ENCODE results near the gene ZG16B.

Gene ZG16B

GRCh38 chr16:2795395-2796143 lies 34.5 kb upstream of the ZG16B start:
- H3K9me3 Mint-ChIP-seq: no peaks in the 10 kb centered on the region
- DNase-seq (no peak), ATAC-seq (replicated peaks) (no peak)
- H3K4me1 Mint-ChIP-seq: no peaks in the 10 kb centered on the region
- H3K27me3 Mint-ChIP-seq: peaks cover 40 to 47% of the 10 kb centered on the region in 2 donors
- H3K4me3 Mint-ChIP-seq: no peak overlapping the region
- H3K27ac Mint-ChIP-seq: no peak overlapping the region
- H3K36me3 Mint-ChIP-seq: no peaks in the 10 kb centered on the region

GRCh38 chr16:2798723-2799204 lies 31.3 kb upstream of the ZG16B start:
- Mint-ChIP-seq H3K4me1 (no peaks in the 10 kb centered on the region), H3K36me3 (no peaks in the 10 kb centered on the region)
- no peak for ATAC-seq (replicated peaks)

GRCh38 chr16:2799205-2799858 lies 30.8 kb upstream of the ZG16B start:
- H3K36me3 Mint-ChIP-seq: no peaks in the 10 kb centered on the region
- H3K27me3 Mint-ChIP-seq: peaks cover 28 to 30% of the 10 kb centered on the region in 2 donors
- peaks cover 6 to 7% of the 10 kb centered on the region in 2 donors for H3K9me3 Mint-ChIP-seq
- DNase-seq: no peak
- ATAC-seq (replicated peaks): no peak
- no peak overlapping the region for H3K27ac Mint-ChIP-seq
- no peak overlapping the region for H3K4me3 Mint-ChIP-seq
- no peaks in the 10 kb centered on the region for H3K4me1 Mint-ChIP-seq

More at GRCh38 chr16:2798723-2799204, 31.3 kb upstream of the ZG16B start:
- Mint-ChIP-seq H3K27ac (no peak overlapping the region), H3K27me3 (peaks cover 25% of the 10 kb centered on the region in 2 donors), H3K9me3 (peaks cover 3 to 5% of the 10 kb centered on the region in 2 donors), H3K4me3 (no peak overlapping the region)
- DNase-seq: no peak

- H3K27me3 Mint-ChIP-seq: peaks cover 28 to 32% of the 10 kb centered on the region in 2 donors
- no peaks in the 10 kb centered on the region for H3K36me3 Mint-ChIP-seq
- ATAC-seq (replicated peaks): no peak
- no peak overlapping the region for H3K27ac Mint-ChIP-seq
- no peaks in the 10 kb centered on the region for H3K4me1 Mint-ChIP-seq
- no peak for DNase-seq
- H3K9me3 Mint-ChIP-seq: peaks cover 6 to 10% of the 10 kb centered on the region in 2 donors
- H3K4me3 Mint-ChIP-seq: no peak overlapping the region
Observed at GRCh38 chr16:2799859-2800226, 30.3 kb upstream of the ZG16B start.

- H3K36me3 Mint-ChIP-seq: peaks cover 0 to 2% of the 10 kb centered on the region in 2 donors
- no peak overlapping the region for H3K4me3 Mint-ChIP-seq
- DNase-seq (no peak), ATAC-seq (replicated peaks) (no peak)
- no peak overlapping the region for H3K27ac Mint-ChIP-seq
- peaks cover 6 to 10% of the 10 kb centered on the region in 2 donors for H3K9me3 Mint-ChIP-seq
- peaks cover 53 to 55% of the 10 kb centered on the region in 2 donors for H3K27me3 Mint-ChIP-seq
- no peaks in the 10 kb centered on the region for H3K4me1 Mint-ChIP-seq
Observed at GRCh38 chr16:2803545-2804195, 26.4 kb upstream of the ZG16B start.

- H3K27me3 Mint-ChIP-seq: peaks cover 55 to 58% of the 10 kb centered on the region in 2 donors
- H3K36me3 Mint-ChIP-seq: peaks cover 0 to 2% of the 10 kb centered on the region in 2 donors
- no peak for ATAC-seq (replicated peaks)
- H3K27ac Mint-ChIP-seq: no peak overlapping the region
- peaks cover 7 to 15% of the 10 kb centered on the region in 2 donors for H3K9me3 Mint-ChIP-seq
- DNase-seq: no peak
- H3K4me3 Mint-ChIP-seq: no peak overlapping the region
- H3K4me1 Mint-ChIP-seq: no peaks in the 10 kb centered on the region
Observed at GRCh38 chr16:2804728-2805127, 25.4 kb upstream of the ZG16B start.

GRCh38 chr16:2806286-2806685 lies 23.8 kb upstream of the ZG16B start:
- DNase-seq (no peak), ATAC-seq (replicated peaks) (no peak)
- Mint-ChIP-seq H3K27ac (no peak overlapping the region), H3K4me3 (no peak overlapping the region), H3K9me3 (peaks cover 7 to 15% of the 10 kb centered on the region in 2 donors), H3K27me3 (peaks cover 64 to 71% of the 10 kb centered on the region in 2 donors), H3K36me3 (peaks cover 0 to 2% of the 10 kb centered on the region in 2 donors), H3K4me1 (no peaks in the 10 kb centered on the region)

- peaks cover 6 to 15% of the 10 kb centered on the region in 2 donors for H3K9me3 Mint-ChIP-seq
Observed at GRCh38 chr16:2808181-2808580, 21.9 kb upstream of the ZG16B start.

GRCh38 chr16:2809149-2809760 lies 20.8 kb upstream of the ZG16B start:
- H3K27ac Mint-ChIP-seq: no peak overlapping the region
- H3K4me3 Mint-ChIP-seq: no peak overlapping the region
- no peaks in the 10 kb centered on the region for H3K4me1 Mint-ChIP-seq

More at GRCh38 chr16:2808181-2808580, 21.9 kb upstream of the ZG16B start:
- DNase-seq: no peak
- H3K27ac Mint-ChIP-seq: no peak overlapping the region
- H3K4me3 Mint-ChIP-seq: no peak overlapping the region
- H3K4me1 Mint-ChIP-seq: no peaks in the 10 kb centered on the region
- H3K36me3 Mint-ChIP-seq: peaks cover 0 to 2% of the 10 kb centered on the region in 2 donors
- ATAC-seq (replicated peaks): no peak
- H3K27me3 Mint-ChIP-seq: peaks cover 67 to 85% of the 10 kb centered on the region in 2 donors

GRCh38 chr16:2810651-2811050 lies 19.5 kb upstream of the ZG16B start:
- Mint-ChIP-seq H3K4me1 (no peaks in the 10 kb centered on the region), H3K27me3 (peaks cover 54 to 63% of the 10 kb centered on the region in 2 donors)
- DNase-seq: no peak

More at GRCh38 chr16:2809149-2809760, 20.8 kb upstream of the ZG16B start:
- ATAC-seq (replicated peaks): no peak
- no peak for DNase-seq
- peaks cover 60 to 77% of the 10 kb centered on the region in 2 donors for H3K27me3 Mint-ChIP-seq
- H3K9me3 Mint-ChIP-seq: peaks cover 2 to 8% of the 10 kb centered on the region in 2 donors
- H3K36me3 Mint-ChIP-seq: peaks cover 0 to 2% of the 10 kb centered on the region in 2 donors

GRCh38 chr16:2811703-2812471 lies 18.2 kb upstream of the ZG16B start:
- H3K27ac Mint-ChIP-seq: no peak overlapping the region
- DNase-seq (no peak), ATAC-seq (replicated peaks) (no peak)
- no peaks in the 10 kb centered on the region for H3K4me1 Mint-ChIP-seq
- H3K27me3 Mint-ChIP-seq: peaks cover 45 to 53% of the 10 kb centered on the region in 2 donors
- H3K9me3 Mint-ChIP-seq: peaks cover 2 to 4% of the 10 kb centered on the region in 2 donors
- no peak overlapping the region for H3K4me3 Mint-ChIP-seq
- peaks cover 0 to 2% of the 10 kb centered on the region in 2 donors for H3K36me3 Mint-ChIP-seq

More at GRCh38 chr16:2810651-2811050, 19.5 kb upstream of the ZG16B start:
- H3K9me3 Mint-ChIP-seq: peaks cover 2 to 4% of the 10 kb centered on the region in 2 donors
- peaks cover 0 to 2% of the 10 kb centered on the region in 2 donors for H3K36me3 Mint-ChIP-seq
- H3K4me3 Mint-ChIP-seq: no peak overlapping the region
- H3K27ac Mint-ChIP-seq: no peak overlapping the region
- ATAC-seq (replicated peaks): no peak

GRCh38 chr16:2813771-2814221 lies 16.3 kb upstream of the ZG16B start:
- peaks cover 2 to 3% of the 10 kb centered on the region in 2 donors for H3K9me3 Mint-ChIP-seq
- ATAC-seq (replicated peaks): no peak
- H3K4me3 Mint-ChIP-seq: no peak overlapping the region
- no peak for DNase-seq
- peaks cover 31 to 42% of the 10 kb centered on the region in 2 donors for H3K27me3 Mint-ChIP-seq
- H3K27ac Mint-ChIP-seq: no peak overlapping the region
- no peaks in the 10 kb centered on the region for H3K36me3 Mint-ChIP-seq
- peaks cover 0 to 2% of the 10 kb centered on the region in 2 donors for H3K4me1 Mint-ChIP-seq

GRCh38 chr16:2814551-2815298 lies 15.4 kb upstream of the ZG16B start:
- Mint-ChIP-seq H3K27me3 (peaks cover 25 to 39% of the 10 kb centered on the region in 2 donors), H3K4me1 (peaks cover 0 to 2% of the 10 kb centered on the region in 2 donors), H3K4me3 (no peak overlapping the region), H3K27ac (no peak overlapping the region), H3K9me3 (no peaks in the 10 kb centered on the region), H3K36me3 (no peaks in the 10 kb centered on the region)
- no peak for DNase-seq
- no peak for ATAC-seq (replicated peaks)

All from stimulated activated naive B cell treated with anti-CD40 and anti-IgM and Interleukin-4, amounts not matched to agents 10 μg/mL and 1 μg/mL and 100 μg/mL, for 72 hours (primary cell).